BLaER1 (cell line): ENCODE measurements around the gene REEP1.

ENCODE experiments used
- H3K27ac ChIP-seq: shearing (Covaris generic); formaldehyde crosslinking; 2 replicates; pipeline ENCODE4 v1.8.1; 2022
- H3K27me3 ChIP-seq: shearing (Covaris generic); formaldehyde crosslinking; 2 replicates; pipeline ENCODE4 v1.8.1; 2022
- H3K36me3 ChIP-seq: shearing (Covaris generic); formaldehyde crosslinking; 2 replicates; pipeline ENCODE4 v1.8.1; 2022
- H3K4me1 ChIP-seq: shearing (Covaris generic); formaldehyde crosslinking; 2 replicates; pipeline ENCODE4 v1.8.1; 2022
- H3K4me2 ChIP-seq: shearing (Covaris generic); formaldehyde crosslinking; 2 replicates; pipeline ENCODE4 v1.8.1; 2022
- H3K4me3 ChIP-seq: shearing (Covaris generic); formaldehyde crosslinking; 2 replicates; pipeline ENCODE4 v1.8.1; 2022
- H3K9ac ChIP-seq: shearing (Covaris generic); formaldehyde crosslinking; 2 replicates; pipeline ENCODE4 v1.8.1; 2022
- H3K9me3 ChIP-seq: shearing (Covaris generic); formaldehyde crosslinking; 2 replicates; pipeline ENCODE4 v1.8.1; 2022
- H4K20me1 ChIP-seq: shearing (Covaris generic); formaldehyde crosslinking; 2 replicates; pipeline ENCODE4 v1.8.1; 2022
- Cebpa-rat ChIP-seq: shearing (Covaris generic); IDR thresholded peaks from 2 replicates; pipeline ENCODE4 v1.8.1; 2022

REEP1 gene

DNA sequence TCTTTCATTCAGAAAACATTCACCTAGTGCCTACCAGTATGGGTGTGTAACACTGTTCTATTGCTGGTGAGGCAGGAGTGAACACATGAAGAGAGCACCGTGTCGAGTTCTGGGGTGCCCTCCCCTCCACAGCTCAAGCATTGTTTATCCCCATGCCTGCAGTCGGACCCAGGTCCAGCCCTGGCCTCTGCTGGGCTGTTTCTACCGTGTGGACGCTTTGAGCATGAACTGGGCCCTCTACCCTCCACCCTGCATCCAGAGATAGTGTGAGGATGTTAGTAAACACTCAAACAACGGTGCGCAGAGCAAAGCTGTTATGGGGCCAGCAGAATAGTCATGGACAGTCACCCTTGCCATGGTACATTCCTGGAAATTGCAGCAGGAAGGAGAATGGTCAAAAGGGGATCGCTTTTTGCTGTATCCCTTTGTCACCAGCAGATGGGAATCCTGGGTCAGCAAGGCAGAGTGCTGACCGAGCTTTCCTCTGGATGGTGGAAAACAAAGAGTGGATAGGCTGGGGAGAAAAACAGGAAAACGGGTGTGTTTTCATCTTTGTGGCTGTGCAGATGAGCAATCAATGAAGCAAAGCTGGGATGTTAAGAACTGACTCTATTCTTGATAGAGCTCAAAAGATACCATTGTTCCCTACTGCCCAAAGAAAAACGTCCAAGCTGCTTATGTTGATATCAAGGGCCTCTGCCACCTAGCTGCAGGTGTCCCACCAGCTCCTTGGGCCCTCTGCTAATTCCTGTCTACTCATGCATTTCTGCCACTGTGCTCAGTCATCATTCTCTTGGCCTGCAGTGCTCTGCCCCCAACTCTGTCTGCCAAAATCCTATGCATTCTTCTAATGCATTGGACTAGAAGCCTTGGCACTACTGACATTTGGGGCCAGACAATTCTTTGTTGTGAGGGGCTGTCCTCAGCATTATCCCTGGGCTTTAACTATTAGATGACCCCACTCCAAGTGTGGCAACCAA lies 38.7 kb downstream of the REEP1 start:
- no peak overlapping the region for H3K27ac ChIP-seq
- no peak for TF ChIP-seq Cebpa-rat
- H4K20me1 ChIP-seq: no peaks in the 10 kb centered on the region
- H3K4me3 ChIP-seq: no peak overlapping the region
- no peaks in the 10 kb centered on the region for H3K36me3 ChIP-seq
- H3K9me3 ChIP-seq: no peaks in the 10 kb centered on the region
- no peak overlapping the region for H3K9ac ChIP-seq
- no peaks in the 10 kb centered on the region for H3K27me3 ChIP-seq
- H3K4me1 ChIP-seq: no peaks in the 10 kb centered on the region
- no peak overlapping the region for H3K4me2 ChIP-seq

GRCh38 chr2:86297382-86298147 lies 39.9 kb downstream of the REEP1 start:
- Histone ChIP-seq H3K4me2 (no peak overlapping the region), H3K36me3 (no peaks in the 10 kb centered on the region)

GRCh38 chr2:86296947-86297346 lies 40.5 kb downstream of the REEP1 start:
- Histone ChIP-seq H3K9ac (no peak overlapping the region), H3K27me3 (no peaks in the 10 kb centered on the region), H3K27ac (no peak overlapping the region), H3K4me3 (no peak overlapping the region), H4K20me1 (no peaks in the 10 kb centered on the region), H3K4me2 (no peak overlapping the region), H3K9me3 (no peaks in the 10 kb centered on the region), H3K4me1 (no peaks in the 10 kb centered on the region), H3K36me3 (no peaks in the 10 kb centered on the region)
- TF ChIP-seq Cebpa-rat: no peak

More at GRCh38 chr2:86297382-86298147, 39.9 kb downstream of the REEP1 start:
- no peak overlapping the region for H3K4me3 ChIP-seq
- H3K9me3 ChIP-seq: no peaks in the 10 kb centered on the region
- H3K27ac ChIP-seq: no peak overlapping the region
- no peak for TF ChIP-seq Cebpa-rat
- H3K27me3 ChIP-seq: no peaks in the 10 kb centered on the region
- no peaks in the 10 kb centered on the region for H4K20me1 ChIP-seq
- H3K9ac ChIP-seq: no peak overlapping the region
- H3K4me1 ChIP-seq: no peaks in the 10 kb centered on the region

DNA sequence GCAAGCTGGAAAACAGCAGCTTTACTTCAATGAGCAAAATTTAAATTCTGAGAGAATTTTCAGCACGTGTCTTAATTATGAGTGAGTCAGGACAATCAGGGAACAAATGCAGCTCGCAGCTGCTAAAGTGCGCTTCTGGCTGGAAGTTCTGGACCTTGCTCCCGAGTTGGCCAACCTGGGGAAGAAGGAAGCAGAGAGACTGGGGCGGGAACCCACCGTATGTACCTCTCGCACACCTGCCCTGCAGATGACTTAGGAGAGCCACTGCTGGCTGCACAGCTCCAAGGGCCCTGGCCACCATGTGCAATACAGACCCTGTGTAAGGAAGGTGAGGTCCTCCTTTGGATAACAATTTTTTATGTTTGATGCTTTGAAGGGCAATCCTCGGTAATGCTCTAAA lies 42.4 kb downstream of the REEP1 start:
- no peaks in the 10 kb centered on the region for H3K27me3 ChIP-seq
- H3K27ac ChIP-seq: no peak overlapping the region
- H3K4me1 ChIP-seq: no peaks in the 10 kb centered on the region
- H4K20me1 ChIP-seq: no peaks in the 10 kb centered on the region
- H3K4me3 ChIP-seq: no peak overlapping the region
- H3K4me2 ChIP-seq: no peak overlapping the region
- no peaks in the 10 kb centered on the region for H3K36me3 ChIP-seq
- no peaks in the 10 kb centered on the region for H3K9me3 ChIP-seq
- no peak overlapping the region for H3K9ac ChIP-seq
- TF ChIP-seq Cebpa-rat: no peak

DNA sequence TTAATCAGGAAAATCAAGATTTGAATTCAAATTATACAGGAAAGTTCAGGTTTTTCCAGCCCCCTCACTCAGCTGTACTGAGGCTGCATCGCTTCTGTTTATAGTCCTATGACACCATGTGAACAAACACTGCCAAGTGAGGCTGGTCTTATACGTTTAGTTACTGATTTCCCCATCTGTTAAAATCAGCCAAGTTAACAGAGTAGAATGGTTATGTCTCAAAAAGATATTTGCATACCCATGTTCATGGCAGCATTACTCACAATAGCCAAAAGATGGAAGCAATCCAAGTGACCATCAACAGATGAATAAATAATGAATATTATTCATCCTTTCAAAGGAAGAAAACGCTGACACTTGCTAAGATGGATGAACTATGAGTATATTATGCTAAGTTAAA lies 43.8 kb downstream of the REEP1 start:
- Histone ChIP-seq H3K4me2 (no peak overlapping the region), H3K36me3 (no peaks in the 10 kb centered on the region), H3K9me3 (no peaks in the 10 kb centered on the region), H3K27ac (no peak overlapping the region), H3K9ac (no peak overlapping the region), H4K20me1 (no peaks in the 10 kb centered on the region), H3K4me1 (no peaks in the 10 kb centered on the region), H3K4me3 (no peak overlapping the region), H3K27me3 (no peaks in the 10 kb centered on the region)
- TF ChIP-seq Cebpa-rat: no peak

- Histone ChIP-seq H3K36me3 (no peaks in the 10 kb centered on the region), H3K27me3 (no peaks in the 10 kb centered on the region), H3K9ac (no peak overlapping the region), H4K20me1 (no peaks in the 10 kb centered on the region), H3K4me2 (no peak overlapping the region), H3K4me1 (no peaks in the 10 kb centered on the region), H3K9me3 (no peaks in the 10 kb centered on the region), H3K4me3 (no peak overlapping the region), H3K27ac (no peak overlapping the region)
- TF ChIP-seq Cebpa-rat: no peak
Measured at GRCh38 chr2:86292571-86293515, 44.6 kb downstream of the REEP1 start.

- Histone ChIP-seq H3K4me3 (no peak overlapping the region), H3K4me1 (no peaks in the 10 kb centered on the region), H3K9ac (no peak overlapping the region), H3K4me2 (no peak overlapping the region), H4K20me1 (no peaks in the 10 kb centered on the region), H3K27ac (no peak overlapping the region), H3K27me3 (no peaks in the 10 kb centered on the region), H3K9me3 (no peaks in the 10 kb centered on the region), H3K36me3 (no peaks in the 10 kb centered on the region)
- no peak for TF ChIP-seq Cebpa-rat
Measured at GRCh38 chr2:86291328-86291662, 46.1 kb downstream of the REEP1 start.

GRCh38 chr2:86290596-86291327 lies 46.7 kb downstream of the REEP1 start:
- no peak for TF ChIP-seq Cebpa-rat
- Histone ChIP-seq H4K20me1 (no peaks in the 10 kb centered on the region), H3K27ac (no peak overlapping the region), H3K9ac (no peak overlapping the region), H3K4me2 (no peak overlapping the region), H3K36me3 (no peaks in the 10 kb centered on the region), H3K27me3 (no peaks in the 10 kb centered on the region), H3K4me3 (no peak overlapping the region), H3K9me3 (no peaks in the 10 kb centered on the region), H3K4me1 (no peaks in the 10 kb centered on the region)

GRCh38 chr2:86286516-86286915 lies 50.9 kb downstream of the REEP1 start:
- H3K4me1 ChIP-seq: no peaks in the 10 kb centered on the region
- no peak overlapping the region for H3K27ac ChIP-seq
- no peaks in the 10 kb centered on the region for H3K27me3 ChIP-seq
- H3K36me3 ChIP-seq: no peaks in the 10 kb centered on the region
- no peak overlapping the region for H3K9ac ChIP-seq
- H3K4me3 ChIP-seq: no peak overlapping the region
- H4K20me1 ChIP-seq: no peaks in the 10 kb centered on the region
- H3K9me3 ChIP-seq: no peaks in the 10 kb centered on the region
- TF ChIP-seq Cebpa-rat: no peak
- no peak overlapping the region for H3K4me2 ChIP-seq
